ENCODE measurements around the gene SPR.

The SPR gene

DNA sequence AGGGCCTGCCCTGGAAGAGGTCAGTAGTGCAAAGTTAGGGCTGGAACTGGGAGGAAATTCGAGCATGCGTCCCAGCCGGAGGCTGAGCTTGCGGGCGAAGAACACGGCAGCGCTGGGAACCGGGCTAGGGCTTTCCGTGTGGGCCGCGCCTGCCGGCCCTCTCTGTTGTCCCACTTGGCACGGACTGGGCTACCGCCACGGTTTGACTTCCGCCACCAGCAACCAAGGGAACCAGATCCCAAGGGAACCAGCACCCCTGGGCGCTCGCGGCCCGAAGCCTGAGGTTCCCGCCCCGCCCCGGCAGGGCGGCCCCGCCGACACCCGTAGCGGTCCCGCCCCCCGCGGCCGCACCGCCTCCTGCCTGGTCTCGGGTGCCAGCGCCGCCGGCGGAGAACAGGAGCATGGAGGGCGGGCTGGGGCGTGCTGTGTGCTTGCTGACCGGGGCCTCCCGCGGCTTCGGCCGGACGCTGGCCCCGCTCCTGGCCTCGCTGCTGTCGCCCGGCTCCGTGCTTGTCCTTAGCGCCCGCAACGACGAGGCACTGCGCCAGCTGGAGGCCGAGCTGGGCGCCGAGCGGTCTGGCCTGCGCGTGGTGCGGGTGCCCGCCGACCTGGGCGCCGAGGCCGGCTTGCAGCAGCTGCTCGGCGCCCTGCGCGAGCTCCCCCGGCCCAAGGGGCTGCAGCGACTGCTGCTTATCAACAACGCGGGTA lies at the start of gene SPR:
TSS of gene SPR (plus strand) at position 377 of the 708 bp plus-strand sequence. CDS start at position 402, 25 bp downstream.
- H3K27me3 ChIP-seq (ENCODE audit: insufficient read depth, low read depth, severe bottlenecking): no peaks in the 10 kb centered on the region
- H3K4me3 ChIP-seq (ENCODE audit: low read depth, low read length): peak within 1 kb of the TSS; percentile 65
- peak within 1 kb of the TSS; percentile 86 for H3K27ac ChIP-seq

DNA sequence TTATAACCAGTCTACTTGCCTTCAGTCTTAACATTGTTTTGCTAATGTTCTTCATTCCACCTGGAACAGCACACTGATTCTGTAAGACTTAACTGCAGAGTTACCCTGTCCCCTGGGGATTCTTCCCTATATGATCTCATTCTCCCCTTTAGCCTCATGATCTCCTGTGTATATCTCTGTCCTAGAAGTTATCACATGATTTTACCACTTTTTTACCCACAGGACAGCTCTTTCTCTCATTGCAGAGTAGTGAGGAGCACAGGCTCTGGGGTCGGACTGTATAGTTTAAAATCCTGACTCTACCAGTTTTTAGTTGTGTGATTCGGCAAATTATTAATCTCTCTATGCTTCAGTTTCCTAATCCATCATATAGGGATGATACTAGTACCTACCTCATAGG lies 47.1 kb upstream of the SPR start:
- Histone ChIP-seq H3K27ac (no peak overlapping the region), H3K4me3 (ENCODE audit: low read depth, low read length) (no peak overlapping the region), H3K27me3 (ENCODE audit: insufficient read depth, low read depth, severe bottlenecking) (peaks cover 11% of the 10 kb centered on the region), H3K36me3 (no peaks in the 10 kb centered on the region), H3K9me3 (ENCODE audit: severe bottlenecking) (no peaks in the 10 kb centered on the region)
- no peak for DNase-seq
- TF ChIP-seq CTCF (IDR thresholded peaks at IDR 0.05; ENCODE audit: low read depth, low read length): no peak

More for the DNA sequence above, at the start of gene SPR:
- Histone ChIP-seq H3K36me3 (peaks cover 26% of the 10 kb centered on the region), H3K9me3 (ENCODE audit: severe bottlenecking) (no peaks in the 10 kb centered on the region)
- 0 out of 2 replicates have a peak, but pooled peaks have one; percentile 20 for TF ChIP-seq CTCF (IDR thresholded peaks at IDR 0.05; ENCODE audit: low read depth, low read length)
- DNase-seq: peak; percentile 92

GRCh38 chr2:72841462-72842125 lies 45.6 kb upstream of the SPR start:
- DNase-seq: no peak
- no peak overlapping the region for H3K4me3 ChIP-seq (ENCODE audit: low read depth, low read length)
- no peak for TF ChIP-seq CTCF (IDR thresholded peaks at IDR 0.05; ENCODE audit: low read depth, low read length)
- H3K9me3 ChIP-seq (ENCODE audit: severe bottlenecking): no peaks in the 10 kb centered on the region
- H3K27ac ChIP-seq: no peak overlapping the region
- peaks cover 16% of the 10 kb centered on the region for H3K27me3 ChIP-seq (ENCODE audit: insufficient read depth, low read depth, severe bottlenecking)
- H3K36me3 ChIP-seq: no peaks in the 10 kb centered on the region

- H3K4me3 ChIP-seq (ENCODE audit: low read depth, low read length): no peak overlapping the region
- H3K27ac ChIP-seq: no peak overlapping the region
- TF ChIP-seq CTCF (IDR thresholded peaks at IDR 0.05; ENCODE audit: low read depth, low read length): peak; percentile 19; the same call in 1 of the 2 replicates
- no peaks in the 10 kb centered on the region for H3K36me3 ChIP-seq
- H3K9me3 ChIP-seq (ENCODE audit: severe bottlenecking): no peaks in the 10 kb centered on the region
- DNase-seq: no peak
- H3K27me3 ChIP-seq (ENCODE audit: insufficient read depth, low read depth, severe bottlenecking): peaks cover 23% of the 10 kb centered on the region
Measured at GRCh38 chr2:72843301-72843700, 43.9 kb upstream of the SPR start.

- H3K27ac ChIP-seq: no peak overlapping the region
- TF ChIP-seq CTCF (IDR thresholded peaks at IDR 0.05; ENCODE audit: low read depth, low read length): no peak
- no peak for DNase-seq
- no peak overlapping the region for H3K4me3 ChIP-seq (ENCODE audit: low read depth, low read length)
- H3K36me3 ChIP-seq: no peaks in the 10 kb centered on the region
- H3K9me3 ChIP-seq (ENCODE audit: severe bottlenecking): no peaks in the 10 kb centered on the region
- peaks cover 54% of the 10 kb centered on the region for H3K27me3 ChIP-seq (ENCODE audit: insufficient read depth, low read depth, severe bottlenecking)
Measured at GRCh38 chr2:72846171-72847095, 40.8 kb upstream of the SPR start.

All from WERI-Rb-1 (cell line).